GM12864 (cell line): ENCODE measurements around the gene GATA2.

ENCODE experiments used
- DNase-seq: peaks from one replicate; pipeline ENCODE4 v3.0.0-alpha.2; 2011; ENCODE audit warnings: low read depth
- H3K4me3 ChIP-seq: 2 replicates; pipeline ENCODE4 v1.5.1; 2011; ENCODE audit warnings: mild to moderate bottlenecking, low read depth, low read length, control low read depth
- CTCF ChIP-seq: IDR thresholded peaks from 2 replicates; pipeline ENCODE4 v1.5.1; 2011; ENCODE audit warnings: low read depth, mild to moderate bottlenecking, moderate library complexity, low read length, control low read depth, inconsistent platforms; ENCODE audit errors: missing control alignments

GATA2 gene

GRCh38 chr3:128492671-128493569, at the start of gene GATA2:
Gene GATA2 (minus strand): TSS chr3:128493201. CDS start chr3:128487031, 6,170 bp downstream.
- DNase-seq: no peak
- TF ChIP-seq CTCF: peak; percentile 0
- H3K4me3 ChIP-seq: no peak within 1 kb of the TSS

GRCh38 chr3:128541246-128541645, 48.2 kb upstream of the GATA2 start:
- H3K4me3 ChIP-seq: no peak overlapping the region
- TF ChIP-seq CTCF: no peak
- no peak for DNase-seq

GRCh38 chr3:128539376-128539775, 46.4 kb upstream of the GATA2 start:
- no peak overlapping the region for H3K4me3 ChIP-seq
- no peak for DNase-seq
- no peak for TF ChIP-seq CTCF

- TF ChIP-seq CTCF: no peak
- no peak for DNase-seq
- no peak overlapping the region for H3K4me3 ChIP-seq
These were observed 44.2 kb upstream of the GATA2 start for GRCh38 chr3:128537091-128537703.

- no peak for DNase-seq
- no peak overlapping the region for H3K4me3 ChIP-seq
- no peak for TF ChIP-seq CTCF
These were observed 39.3 kb upstream of the GATA2 start for GRCh38 chr3:128532012-128532983.

GRCh38 chr3:128524374-128525299, 31.6 kb upstream of the GATA2 start:
- H3K4me3 ChIP-seq: no peak overlapping the region
- DNase-seq: no peak
- TF ChIP-seq CTCF: no peak
